Hematopoietic multipotent progenitor cell (in vitro differentiated cells): ENCODE measurements around the gene TVP23A. TPM values are rescaled to one million over a fixed set of nuclear protein-coding genes. Genes with fewer than 3 reads are reported as not detected.
A peak's percentile ranks its signal among the peaks of the same experiment; 100 is the strongest.
"Not testable (repeated sequence)": the region's sequence is repeated elsewhere in the genome, so short reads cannot be mapped to it uniquely, and the experiment has no call there.

Source experiments
- DNase-seq, 3 donors: peaks; one replicate each; pipeline ENCODE4 v3.0.0-alpha.2; 2011 to 2015; ENCODE audit warnings: low read depth in 2 of 3, low spot score in 2 of 3
- total RNA-seq: library from RNA; depleted of rRNA; stranded (reverse); fragments of >200 nt; gene quantifications from one replicate; pipeline ENCODE4 v1.2.3, GENCODE V29; 2012

TVP23A gene
- total RNA-seq, 1 donor, result 4.0 TPM

DNA sequence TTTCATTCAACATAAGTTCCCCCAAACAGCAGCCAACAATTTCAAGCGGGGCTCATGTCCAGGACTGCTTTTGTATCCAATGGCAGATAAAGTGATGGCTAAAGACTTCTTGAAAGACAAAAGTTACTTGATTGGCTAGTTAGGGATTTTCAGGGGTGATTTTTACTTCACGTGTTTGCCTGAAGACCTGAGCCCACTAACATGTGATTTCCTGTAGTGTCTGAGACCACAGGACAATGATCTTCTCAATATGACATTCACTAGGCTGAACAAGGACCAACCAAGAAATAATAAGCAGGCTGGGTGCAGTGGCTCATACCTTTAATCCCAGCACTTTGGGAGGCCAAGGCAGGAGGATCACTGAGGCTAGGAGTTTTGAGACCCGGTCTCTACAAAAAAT lies 10.4 kb downstream of the TVP23A start:
- DNase-seq, result no peak

GRCh38 chr16:10806698-10807097 lies 11.9 kb downstream of the TVP23A start:
- DNase-seq, result no peak

DNA sequence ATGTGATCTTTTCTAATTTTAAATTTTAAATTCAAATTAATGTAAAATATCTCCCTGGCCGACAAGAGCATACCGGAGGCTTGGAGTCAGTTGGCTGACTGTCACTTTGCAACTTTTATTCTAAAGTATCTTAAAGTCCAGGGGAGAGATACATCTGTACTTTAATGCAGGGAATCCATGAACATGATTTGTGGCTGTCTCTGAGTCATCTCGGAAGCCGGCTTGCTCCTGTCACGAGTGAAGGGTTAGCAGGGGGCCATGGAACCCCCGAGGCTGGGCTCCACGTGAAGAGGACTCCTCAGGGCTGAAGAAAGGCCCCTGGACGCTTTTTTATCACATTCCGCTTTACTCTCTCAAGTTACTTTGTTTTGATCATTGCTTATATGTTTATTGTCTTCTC lies 13.3 kb downstream of the TVP23A start:
- no peak for DNase-seq

- no peak for DNase-seq
Measured at GRCh38 chr16:10799736-10800135, 18.9 kb downstream of the TVP23A start.

DNA sequence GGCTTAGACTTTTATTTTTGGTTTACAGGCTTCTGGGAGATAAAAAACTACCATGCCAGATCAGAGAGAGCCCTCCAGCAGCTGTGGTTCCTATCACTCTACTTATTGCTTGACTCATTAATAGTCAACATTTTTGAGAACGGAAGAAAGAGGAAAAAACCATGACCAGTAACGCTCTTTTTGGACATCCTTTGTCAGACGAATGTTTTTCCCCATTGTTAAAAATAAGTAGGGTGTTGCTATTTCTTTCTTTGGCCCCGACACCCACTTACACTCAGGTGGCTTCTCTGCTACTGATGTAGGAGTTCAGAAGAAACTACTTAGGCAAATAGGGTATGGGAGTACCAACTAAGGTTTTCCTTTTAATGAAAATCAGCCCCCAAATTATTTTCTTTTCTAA lies 27.5 kb downstream of the TVP23A start:
- no peak for DNase-seq

DNA sequence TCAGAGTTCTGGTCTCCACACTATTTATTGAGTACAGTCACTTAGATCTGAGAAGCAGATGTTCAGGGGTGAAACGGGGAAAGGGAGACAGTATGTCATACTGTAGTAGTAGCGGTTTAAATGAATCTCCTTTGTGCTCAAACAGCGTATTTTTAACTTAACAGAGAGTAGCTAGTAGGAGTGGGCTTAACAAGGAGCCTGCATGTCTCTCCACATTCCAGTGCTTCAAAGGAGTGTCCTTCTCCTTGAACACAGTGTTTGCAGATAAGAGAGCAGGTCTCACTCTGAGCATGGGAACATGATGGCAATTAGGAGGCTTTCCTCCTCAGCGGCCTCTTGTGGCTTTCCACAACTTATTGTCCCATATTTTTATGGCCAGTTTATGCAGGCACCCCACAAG lies 30.0 kb downstream of the TVP23A start:
- DNase-seq, result not testable (repeated sequence)

DNA sequence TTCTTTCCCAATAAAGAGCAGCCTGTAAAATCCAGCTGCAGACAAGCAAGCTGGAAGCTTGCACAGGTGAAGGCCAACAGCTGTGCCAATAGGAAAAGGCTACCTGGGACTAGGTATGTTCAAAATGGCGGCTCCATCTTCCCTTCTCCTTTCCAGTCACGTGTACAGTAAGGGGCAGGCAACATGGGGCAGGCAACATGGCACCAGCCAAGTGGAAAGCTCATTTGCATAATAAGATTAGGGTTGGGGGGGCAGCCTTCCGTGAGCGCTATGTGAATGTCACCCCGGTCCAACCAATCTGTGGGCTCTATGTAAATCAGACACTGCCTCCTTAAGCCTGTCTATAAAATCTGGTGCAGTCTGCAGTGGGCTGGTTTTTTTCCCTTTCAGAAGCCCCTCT lies 31.3 kb downstream of the TVP23A start:
- no peak for DNase-seq

DNA sequence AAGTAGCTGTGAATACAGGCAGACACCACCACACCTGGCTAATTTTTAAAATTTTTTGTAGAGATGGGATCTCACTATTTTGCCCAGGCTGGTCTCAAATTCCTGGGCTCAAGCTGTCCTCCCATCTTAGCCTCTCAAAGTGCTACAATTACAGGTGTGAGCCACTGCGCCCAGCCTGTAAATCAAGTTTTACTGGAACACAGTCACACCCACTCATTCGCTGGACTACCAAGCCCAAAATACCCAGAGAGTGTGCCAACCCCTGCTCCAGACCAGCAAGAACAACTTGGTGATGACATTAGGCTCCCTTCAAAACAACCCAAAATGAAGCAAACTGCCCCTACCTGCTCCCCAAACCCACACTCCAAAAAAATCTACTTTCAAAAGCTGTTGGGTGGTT lies 36.0 kb downstream of the TVP23A start:
- DNase-seq, result no peak

- no peak for DNase-seq
Measured at GRCh38 chr16:10780628-10781027, 38.0 kb downstream of the TVP23A start.

GRCh38 chr16:10779908-10780307 lies 38.7 kb downstream of the TVP23A start:
- not testable (repeated sequence) for DNase-seq

DNA sequence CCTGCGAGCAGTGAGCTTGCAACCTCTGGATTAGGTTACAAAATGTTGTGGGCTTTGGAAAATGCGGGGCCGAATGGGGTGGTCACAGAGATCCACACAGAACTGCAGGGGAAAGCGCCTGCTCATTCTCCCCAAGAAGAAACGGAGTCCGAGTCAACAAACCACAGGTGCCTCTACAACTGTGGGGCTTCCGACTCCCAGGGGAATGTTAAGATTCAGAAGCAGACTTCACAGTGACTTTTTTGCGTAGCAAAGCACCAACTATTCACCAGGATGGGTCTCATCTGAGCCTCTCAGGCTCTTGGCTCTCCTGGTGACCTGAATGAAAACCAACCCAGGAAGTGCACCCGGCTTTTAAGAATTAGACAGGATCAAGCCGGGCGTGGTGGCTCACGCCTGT lies 41.2 kb downstream of the TVP23A start:
- DNase-seq, result no peak

GRCh38 chr16:10776923-10777322 lies 41.7 kb downstream of the TVP23A start:
- DNase-seq, result not testable (repeated sequence)

DNA sequence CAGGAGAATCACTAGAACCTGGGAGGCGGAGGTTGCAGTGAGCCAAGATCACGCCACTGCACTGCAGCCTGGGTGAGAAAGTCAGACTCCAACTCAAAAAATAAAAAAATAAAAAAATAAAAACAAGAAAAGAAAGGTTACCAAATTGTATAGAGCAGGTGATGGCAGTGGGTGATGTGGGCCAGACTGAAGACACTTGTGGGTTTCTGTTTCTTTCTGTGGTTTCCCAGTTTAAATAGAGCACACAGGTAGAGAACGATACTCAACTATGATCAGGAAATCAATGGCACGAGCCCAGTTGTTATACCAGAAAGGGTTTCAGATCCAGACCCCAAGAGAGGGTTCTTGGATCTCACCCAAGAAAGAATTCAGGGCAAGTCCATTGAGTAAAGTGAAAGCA lies 42.3 kb downstream of the TVP23A start:
- no peak for DNase-seq

DNA sequence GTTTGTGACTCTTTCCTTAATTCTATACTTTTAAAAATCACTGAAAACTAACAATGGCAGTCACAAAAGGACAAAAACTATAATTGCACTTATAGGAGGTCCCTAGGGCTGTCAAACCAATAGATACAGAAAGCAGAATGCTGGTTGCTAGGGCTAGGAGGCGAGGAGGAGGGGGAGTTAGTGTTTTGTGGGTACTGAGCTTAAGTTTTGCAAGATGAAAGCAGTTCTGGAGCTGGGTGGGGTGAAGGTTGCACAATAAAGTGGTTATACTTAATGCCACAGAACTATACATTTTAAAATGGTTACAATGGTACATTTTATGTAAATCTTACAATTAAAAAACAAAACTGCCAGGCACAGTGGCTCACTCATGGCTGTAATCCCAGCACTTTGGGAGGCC lies 47.7 kb downstream of the TVP23A start:
- DNase-seq, result peak in 1 of 3 donors; percentile 61

GRCh38 chr16:10769381-10769780 lies 49.2 kb downstream of the TVP23A start:
- DNase-seq, result no peak

GRCh38 chr16:10767127-10767526 lies 51.5 kb downstream of the TVP23A start:
- DNase-seq, result no peak

DNA sequence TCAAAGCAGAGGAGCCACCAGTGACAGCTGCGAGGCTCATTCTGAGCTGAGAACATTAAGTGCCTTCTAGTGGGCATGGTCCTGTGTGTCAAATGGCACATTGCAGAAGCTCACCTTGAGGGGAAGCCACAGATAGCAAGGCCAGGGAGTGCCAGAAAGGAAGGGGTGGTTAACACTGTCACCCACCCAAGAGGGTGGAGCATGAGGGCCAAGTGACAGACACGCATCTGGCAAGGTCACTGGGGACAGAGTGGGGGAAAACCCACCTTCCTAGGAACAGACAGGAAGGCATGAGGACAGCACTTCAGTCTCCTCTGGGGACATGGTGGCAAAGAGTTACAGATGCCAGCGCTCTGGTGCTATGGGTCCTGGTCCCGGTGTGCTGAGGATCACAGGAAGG lies 52.8 kb downstream of the TVP23A start:
- DNase-seq, result no peak

DNA sequence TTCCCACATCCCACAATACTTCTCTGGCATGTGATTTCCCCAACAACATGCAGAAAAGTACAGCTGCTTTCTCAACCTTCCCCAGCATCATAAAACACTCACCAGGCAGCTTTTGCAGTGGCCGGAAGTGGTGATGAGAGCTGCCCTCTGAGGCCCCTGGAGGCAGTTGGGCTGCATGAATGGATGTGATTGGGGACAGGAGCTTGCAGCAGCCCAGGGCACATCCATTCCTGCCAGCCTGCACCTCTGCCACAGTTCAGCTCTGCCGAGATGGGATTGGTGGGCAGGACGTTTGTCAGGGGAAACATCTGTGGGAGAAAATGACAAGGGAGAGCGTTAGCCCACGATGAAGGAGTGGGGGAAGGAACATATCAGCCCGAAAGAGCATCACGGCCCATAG lies 55.1 kb downstream of the TVP23A start:
- peak in 1 of 3 donors; percentile 62 for DNase-seq

GRCh38 chr16:10762336-10763016 lies 56.1 kb downstream of the TVP23A start:
- no peak for DNase-seq

DNA sequence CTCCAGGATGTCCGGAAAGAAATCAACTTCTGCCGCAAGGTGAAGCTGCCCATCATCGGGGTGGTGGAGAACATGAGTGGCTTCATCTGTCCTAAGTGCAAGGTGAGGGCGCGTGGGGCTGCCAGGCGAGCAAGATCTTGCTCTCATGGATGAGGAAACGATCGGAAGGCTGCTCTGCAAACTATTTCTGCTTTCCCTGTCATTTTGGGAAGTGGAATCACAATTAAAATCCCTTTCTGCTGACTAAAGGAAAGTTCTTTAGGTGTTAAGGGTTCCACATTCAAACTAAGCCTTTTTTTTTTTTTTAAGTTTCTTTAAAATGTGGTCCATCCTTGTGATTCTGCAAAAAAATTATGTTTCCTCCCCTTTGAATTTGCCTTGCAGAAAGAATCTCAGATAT lies 57.2 kb downstream of the TVP23A start:
- no peak for DNase-seq

DNA sequence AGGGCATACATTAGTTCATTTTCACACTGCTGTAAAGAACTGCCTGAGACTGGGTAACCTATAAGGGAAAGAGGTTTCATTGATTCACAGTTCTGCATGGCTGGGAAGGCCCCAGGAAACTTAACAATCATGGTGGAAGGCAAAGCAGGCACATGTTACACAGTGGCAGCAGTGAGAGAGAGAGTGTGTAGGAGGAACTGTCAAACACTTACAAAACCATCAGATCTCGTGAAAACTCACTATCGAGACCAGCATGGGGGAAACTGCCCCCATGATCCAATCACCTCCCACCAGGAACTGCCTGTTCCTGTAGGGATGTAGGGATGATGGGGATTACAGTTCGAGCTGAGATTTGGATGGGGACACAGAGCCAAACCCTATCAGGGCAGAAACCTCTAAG lies 57.7 kb downstream of the TVP23A start:
- DNase-seq, result no peak

GRCh38 chr16:10756574-10756973 lies 62.0 kb downstream of the TVP23A start:
- DNase-seq, result peak in 1 of 3 donors; percentile 16

GRCh38 chr16:10754941-10755340 lies 63.7 kb downstream of the TVP23A start:
- DNase-seq, result no peak
